Right ventricle myocardium superior (tissue), 1 donor: ENCODE results near the gene SPRR4. TPM values are rescaled to one million over a fixed set of nuclear protein-coding genes. Genes with fewer than 3 reads are reported as not detected.

Experiments
- ATAC-seq: fragments of 200-7000 bp; cut with Tn5 transposase; one replicate; pipeline ENCODE4 v1.9.1; 2020; ENCODE audit warnings: mild to moderate bottlenecking; ENCODE audit not compliant: poor library complexity
- DNase-seq: peaks from one replicate; pipeline ENCODE4 v3.0.0-alpha.2; 2020
- intact Hi-C: fragments of 100-400 bp; cut with DNase I; formaldehyde crosslinking; loops from one replicate; pipeline ENCODE4 v1.11.2; 2022
- long read RNA-seq: library from polyadenylated mRNA; unstranded; transcript quantifications from one replicate; pipeline ENCODE4 v2.0.0, GENCODE V29; 2021
- total RNA-seq: library from RNA; stranded (reverse); fragmentation: NEBNext Ultra II Directional; extraction: Animal tissue kit (Norgen Biotek cat#: 25700); gene quantifications from one replicate; pipeline ENCODE4 v1.2.1, GENCODE V29; 2021
- donor health status: DM: no; HTN: yes; CAD: no; lungs with severe emphysema.

SPRR4 gene
- not detected for total RNA-seq
- long read RNA-seq, result 0 reads

- intact Hi-C loops, result no loop called here
- ATAC-seq, result no peak
- no peak for DNase-seq
These were observed at the start of gene SPRR4 for GRCh38 chr1:152970495-152970894. Gene SPRR4 (plus strand): TSS chr1:152970648. CDS start chr1:152971891, 1,243 bp downstream.

GRCh38 chr1:152924191-152924590 is 46.3 kb upstream of the SPRR4 start:
- ATAC-seq (no peak), DNase-seq (no peak)
- intact Hi-C loops, result no loop called here

DNA sequence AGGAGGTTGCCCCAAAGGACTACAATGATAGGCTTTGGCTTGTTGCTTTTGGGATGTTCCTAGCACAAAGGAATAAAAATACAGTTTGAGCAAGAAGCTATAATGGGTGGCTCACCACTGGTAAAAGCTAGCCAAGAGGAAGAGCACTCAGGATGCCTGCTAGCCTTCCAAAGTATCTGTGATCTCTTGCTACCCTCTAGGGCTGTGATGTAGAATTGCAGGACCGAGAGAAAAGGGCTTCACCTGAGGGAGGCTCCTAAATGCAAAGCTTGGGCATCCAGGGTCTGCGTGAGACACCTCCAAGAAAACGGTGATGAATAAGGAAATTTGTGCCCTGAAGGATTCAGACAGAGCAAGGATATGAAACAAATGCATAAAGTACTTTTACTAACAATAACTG is 44.4 kb upstream of the SPRR4 start:
- DNase-seq (no peak), ATAC-seq (no peak)
- intact Hi-C loops, result no loop called here

GRCh38 chr1:152928671-152929070 is 41.8 kb upstream of the SPRR4 start:
- DNase-seq, result no peak
- no peak for ATAC-seq
- intact Hi-C loops, result no loop called here

DNA sequence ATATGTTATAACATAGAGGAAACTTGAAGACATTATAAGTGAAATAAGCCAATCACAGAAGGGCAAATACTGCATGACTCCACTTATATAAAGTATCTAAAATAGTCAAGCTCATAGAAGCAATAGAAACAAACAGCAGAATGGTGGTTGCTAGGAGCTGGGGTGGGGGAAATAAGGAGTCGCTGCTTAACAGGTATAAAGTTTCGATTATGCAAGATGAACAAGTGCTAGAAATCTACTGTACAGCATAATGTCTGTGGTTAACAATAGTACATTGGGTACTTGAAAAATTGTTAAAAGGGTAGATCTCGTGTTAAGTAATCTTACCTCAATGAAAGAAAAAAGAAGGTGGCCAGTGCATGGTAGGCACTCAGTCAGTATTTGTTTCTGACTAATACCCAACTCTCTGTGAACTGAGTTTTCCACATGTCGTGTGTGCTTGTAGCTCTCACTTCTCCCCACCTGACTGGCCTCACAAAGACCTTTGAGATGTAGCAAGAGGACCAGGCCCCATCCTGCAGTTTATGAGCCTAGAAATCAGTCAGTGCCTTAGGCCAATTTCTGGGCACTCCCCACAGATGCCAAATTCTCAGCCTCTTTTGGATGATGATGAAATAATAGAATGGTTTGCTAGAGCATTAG is 38.2 kb upstream of the SPRR4 start:
- intact Hi-C loops, result no loop called here
- no peak for DNase-seq
- ATAC-seq, result no peak

- no peak for ATAC-seq
- DNase-seq, result no peak
- intact Hi-C loops, result no loop called here
These were observed 37.3 kb upstream of the SPRR4 start for GRCh38 chr1:152933196-152933595.

DNA sequence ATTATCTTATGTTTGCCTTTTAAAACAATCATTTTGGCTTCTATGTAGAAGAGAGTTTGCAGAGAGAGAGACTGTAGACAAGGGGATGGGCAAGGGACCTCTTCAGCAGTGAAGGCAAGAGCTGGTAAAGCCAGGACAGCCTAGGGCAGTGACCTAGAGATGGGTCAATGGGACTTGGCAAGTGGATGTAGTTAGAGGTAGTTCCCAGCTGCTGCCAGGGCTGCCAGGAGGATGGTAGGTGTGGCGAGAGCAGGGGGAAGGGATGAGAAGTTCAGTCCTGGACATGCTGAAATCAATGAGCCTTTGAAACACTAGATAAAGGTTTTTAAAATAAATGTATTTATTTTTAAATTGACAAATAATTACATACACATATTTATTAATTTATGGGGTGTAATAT is 29.8 kb upstream of the SPRR4 start:
- no peak for DNase-seq
- intact Hi-C loops, result no loop called here

DNA sequence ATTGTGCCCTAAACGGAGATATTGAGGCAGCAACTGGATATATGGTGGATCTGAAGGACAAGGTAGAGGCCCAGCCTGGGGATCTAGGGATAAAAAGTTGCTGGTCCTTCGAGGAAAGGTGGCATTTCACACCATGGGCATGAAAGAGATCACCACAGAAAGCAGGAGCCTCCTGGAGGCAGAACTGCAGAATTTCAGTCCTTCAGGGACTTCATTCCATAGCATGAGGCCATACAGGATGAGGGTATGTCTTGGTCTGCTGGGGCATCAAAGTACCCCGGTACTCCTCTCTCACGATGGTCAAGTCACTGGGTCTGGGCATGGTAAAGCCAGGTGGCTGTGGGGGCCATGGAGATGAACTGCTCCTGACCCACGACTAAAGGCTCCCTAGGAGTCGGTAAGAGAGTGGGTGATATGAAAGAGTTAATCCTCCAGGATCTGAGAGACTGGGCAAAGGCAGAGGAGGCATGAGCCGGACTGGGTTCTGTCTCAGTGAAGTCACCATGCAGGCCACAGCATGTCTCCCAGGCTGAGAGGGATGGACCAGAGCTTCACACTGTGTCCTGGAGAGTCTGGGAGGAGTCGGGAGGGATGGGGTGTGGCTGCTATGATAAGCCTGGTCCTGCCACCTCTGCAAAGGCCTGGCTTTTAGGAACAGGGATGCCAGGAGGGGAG is 29.3 kb upstream of the SPRR4 start:
- intact Hi-C loops, result no loop called here
- DNase-seq, result no peak
- ATAC-seq, result no peak

More for the DNA sequence above, 29.8 kb upstream of the SPRR4 start:
- no peak for ATAC-seq

DNA sequence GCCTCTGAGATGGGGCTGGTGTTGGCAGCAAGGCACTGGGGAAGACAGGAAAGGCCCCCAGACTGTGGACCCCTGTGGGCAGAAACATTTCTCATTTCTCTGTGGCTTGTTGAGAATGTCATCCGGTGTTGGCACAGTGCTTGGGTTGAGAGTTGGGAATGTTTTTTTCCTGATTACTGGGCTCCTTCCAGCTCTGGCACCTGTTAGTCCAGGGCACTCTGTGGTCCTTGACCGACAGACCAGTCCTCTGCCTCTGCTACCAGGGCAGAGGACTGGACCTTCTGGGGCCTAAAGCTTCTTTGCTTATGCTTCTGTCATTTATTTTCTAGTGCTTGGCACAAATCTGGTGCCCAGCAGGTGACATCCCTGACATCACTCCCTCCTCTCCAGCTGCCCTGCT is 28.3 kb upstream of the SPRR4 start:
- ATAC-seq, result no peak
- DNase-seq, result no peak
- intact Hi-C loops, result no loop called here

- DNase-seq, result no peak
- ATAC-seq, result no peak
These were observed 24.2 kb upstream of the SPRR4 start for GRCh38 chr1:152946248-152946647.

DNA sequence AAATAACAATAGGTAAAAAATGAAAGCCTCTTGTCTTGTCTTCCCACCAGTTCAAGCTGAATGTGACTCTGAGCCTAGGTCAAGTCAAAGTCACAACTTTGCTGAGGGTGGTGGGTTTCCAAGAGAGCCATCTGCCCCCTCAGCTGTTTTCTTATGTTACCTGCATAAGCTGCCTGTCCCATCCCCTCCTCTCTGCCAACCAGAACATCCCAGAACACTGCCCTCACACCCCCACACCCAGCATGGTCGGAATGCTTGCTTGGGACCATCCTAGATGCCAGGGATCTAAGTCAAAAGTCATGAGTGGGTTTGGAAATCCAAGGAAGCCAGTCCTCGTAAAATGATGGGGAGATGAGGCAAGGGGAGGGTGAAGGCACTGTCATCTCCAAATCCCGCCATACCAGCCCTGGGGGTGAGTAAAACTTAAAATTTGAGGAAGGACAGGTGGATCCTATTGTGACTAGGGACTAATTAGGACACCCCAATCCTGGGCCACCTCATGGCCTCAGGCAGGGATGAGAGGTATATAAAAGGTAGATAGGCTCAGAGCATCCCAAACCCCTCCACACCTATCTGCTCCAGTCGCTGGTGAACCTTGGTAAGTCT is 23.7 kb upstream of the SPRR4 start, which contains the start of gene SPRR5:
Gene SPRR5 (plus strand): TSS at position 556 of the 606 bp plus-strand sequence. CDS start 1,349 bp downstream, outside the sequence.
- ATAC-seq, result no peak
- intact Hi-C loops, result no loop called here
- DNase-seq, result no peak

More at GRCh38 chr1:152946248-152946647, 24.2 kb upstream of the SPRR4 start:
- intact Hi-C loops, result no loop called here

DNA sequence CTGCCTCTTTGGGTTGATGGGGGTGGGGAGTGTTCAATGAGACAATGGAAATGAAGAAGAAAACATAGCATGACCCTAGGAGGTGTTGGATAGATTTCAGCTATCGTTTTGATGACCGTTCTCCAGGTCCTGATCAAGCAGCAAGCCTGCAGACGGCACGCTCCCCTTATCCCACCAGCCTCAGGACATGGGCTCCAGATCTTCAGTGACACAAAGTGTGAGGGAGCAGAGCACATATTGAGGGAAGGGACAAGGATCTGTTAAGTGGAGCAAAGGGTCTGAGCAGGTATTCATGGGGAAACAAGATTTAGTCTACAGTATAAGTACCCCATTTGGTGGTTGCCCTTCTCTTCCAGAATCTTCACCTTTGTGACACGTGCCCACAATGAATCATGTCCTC is 18.7 kb upstream of the SPRR4 start:
- ATAC-seq (no peak), DNase-seq (no peak)
- intact Hi-C loops, result no loop called here

- no peak for ATAC-seq
These were observed 16.7 kb upstream of the SPRR4 start for GRCh38 chr1:152953761-152954160.

DNA sequence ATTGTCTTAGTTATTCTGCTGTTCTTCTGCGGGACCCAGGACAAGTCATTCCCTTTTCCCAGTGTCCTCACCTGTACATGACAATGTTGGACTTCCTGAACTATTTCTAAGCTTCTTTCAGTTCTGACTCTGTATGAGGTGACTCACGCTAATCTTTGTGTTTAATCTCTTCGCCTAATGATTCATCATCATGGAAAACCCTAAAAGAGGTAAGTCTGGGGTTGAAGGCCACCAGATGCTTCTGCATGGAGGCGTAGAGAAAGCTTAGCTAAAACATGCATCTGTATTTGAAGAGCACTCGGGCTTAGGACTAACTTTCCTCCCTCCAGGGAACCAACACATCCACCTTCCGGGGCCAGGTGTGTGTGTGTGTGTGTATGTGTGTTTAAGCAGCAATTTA is 16.0 kb upstream of the SPRR4 start:
- DNase-seq, result no peak
- intact Hi-C loops, result no loop called here

More at GRCh38 chr1:152953761-152954160, 16.7 kb upstream of the SPRR4 start:
- intact Hi-C loops, result no loop called here
- no peak for DNase-seq

GRCh38 chr1:152957561-152957960 is 12.9 kb upstream of the SPRR4 start:
- intact Hi-C loops, result no loop called here
- no peak for DNase-seq
- ATAC-seq, result no peak

More for the DNA sequence above, 16.0 kb upstream of the SPRR4 start:
- ATAC-seq, result no peak

GRCh38 chr1:152959273-152959672 is 11.2 kb upstream of the SPRR4 start:
- intact Hi-C loops, result no loop called here
- DNase-seq (no peak), ATAC-seq (no peak)

DNA sequence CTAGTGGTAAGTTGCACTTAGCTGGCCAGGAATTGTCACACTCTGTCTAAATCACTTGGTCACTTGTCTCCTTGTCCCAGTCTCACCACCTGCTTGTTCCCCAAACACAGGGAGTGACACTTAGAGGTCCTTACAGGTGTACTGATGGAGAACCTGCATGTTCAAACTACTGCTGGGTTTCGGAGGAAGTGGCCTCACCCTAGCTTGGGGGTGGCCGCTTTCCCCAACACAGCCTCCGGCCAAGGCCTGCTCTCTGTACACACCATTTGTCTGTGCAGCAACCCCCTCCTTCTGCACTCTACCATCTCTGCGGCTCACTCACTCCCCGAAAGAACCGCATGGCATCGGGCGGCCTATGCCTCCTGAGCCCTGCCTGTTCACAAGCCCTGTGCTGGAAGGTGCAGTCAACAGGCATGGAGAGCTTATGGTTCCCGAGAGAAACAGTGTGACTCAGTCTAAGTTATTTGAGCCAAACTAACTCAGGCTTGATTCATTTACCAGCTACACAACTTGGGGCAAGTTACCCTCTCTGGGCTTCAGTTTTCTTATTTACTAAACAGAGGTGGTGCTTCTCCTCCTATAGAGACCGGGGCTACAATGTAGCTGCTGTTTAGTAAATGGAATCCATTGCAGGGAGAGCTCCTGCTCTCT is 10.5 kb upstream of the SPRR4 start:
- DNase-seq, result no peak
- intact Hi-C loops, result no loop called here
- no peak for ATAC-seq

GRCh38 chr1:152960452-152961044 is 9.9 kb upstream of the SPRR4 start:
- intact Hi-C loops, result no loop called here
- DNase-seq (no peak), ATAC-seq (no peak)

DNA sequence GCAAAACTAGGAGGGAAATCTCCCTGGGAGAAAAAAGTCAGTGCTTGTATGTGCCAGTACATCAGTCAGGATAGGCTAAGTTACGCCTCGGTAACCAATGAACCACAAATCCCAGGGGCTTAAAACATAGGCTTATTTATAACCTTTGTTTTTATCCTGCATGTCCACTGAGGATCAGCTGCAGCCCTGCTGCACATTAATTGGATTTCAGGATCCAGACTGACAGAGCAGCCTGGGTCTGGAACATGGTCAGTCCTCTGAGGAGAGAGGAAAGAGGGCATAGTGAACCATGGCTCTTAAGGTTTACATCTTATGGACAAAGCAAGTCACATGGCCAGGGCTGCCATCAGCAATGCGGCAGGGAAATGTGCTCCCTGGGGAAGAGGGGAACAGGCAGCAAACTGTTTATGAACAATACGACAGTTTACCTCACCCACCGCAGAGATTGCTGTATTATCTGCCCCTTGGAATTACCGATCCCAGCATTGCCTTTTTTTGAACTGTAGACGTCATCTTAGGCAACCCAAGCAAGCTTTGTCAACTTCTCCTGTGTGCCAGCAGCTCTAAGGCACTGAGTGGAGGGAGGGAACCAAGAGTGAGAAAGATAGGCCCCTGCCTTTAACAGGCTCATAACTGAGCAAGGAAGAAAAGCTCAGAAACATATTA is 9.1 kb upstream of the SPRR4 start:
- ATAC-seq (no peak), DNase-seq (no peak)
- intact Hi-C loops, result no loop called here
